Measurements from ENCODE around the gene SYCP2L.
"Not testable (repeated sequence)": the region's sequence is repeated elsewhere in the genome, so short reads cannot be mapped to it uniquely, and the experiment has no call there.

Gene SYCP2L

DNA sequence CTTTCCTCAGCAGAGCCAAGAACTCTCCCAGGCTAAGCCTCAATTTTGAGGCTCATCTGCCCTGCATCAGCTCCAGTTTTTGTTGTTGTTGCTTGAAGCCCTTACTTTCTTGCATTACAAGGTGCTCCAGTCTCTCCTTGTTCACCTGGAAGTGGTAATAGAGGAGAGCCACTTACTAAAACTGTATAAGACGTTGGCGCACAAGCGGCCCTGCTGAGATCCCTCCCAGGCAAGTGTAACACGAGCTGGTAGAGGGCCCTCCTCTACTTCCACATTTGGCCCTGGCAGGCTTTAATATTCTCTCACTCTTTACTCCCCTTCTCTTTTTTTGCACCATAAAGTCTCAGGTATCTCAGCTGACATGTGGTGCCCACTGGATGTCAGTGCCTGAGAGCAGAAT lies 24.5 kb upstream of the SYCP2L start:
- Histone ChIP-seq H3K4me2 (ENCODE audit: low read length) (no peak overlapping the region), H3K27ac (ENCODE audit: low read depth, low read length) (no peak overlapping the region), H4K20me1 (ENCODE audit: control insufficient read depth, insufficient read depth, low read depth, low read length) (no peaks in the 10 kb centered on the region), H3K4me3 (ENCODE audit: low read length) (no peak overlapping the region), H3K79me2 (ENCODE audit: control insufficient read depth, low read length) (no peaks in the 10 kb centered on the region), H3K9me3 (ENCODE audit: control insufficient read depth, insufficient read depth, low read length) (no peaks in the 10 kb centered on the region), H3K4me1 (ENCODE audit: control insufficient read depth, low read length) (no peaks in the 10 kb centered on the region), H3K9me2 (replicated peaks; ENCODE audit: control insufficient read depth, low read length) (no peaks in the 10 kb centered on the region), H3K36me3 (ENCODE audit: control insufficient read depth, low read length) (no peaks in the 10 kb centered on the region), H3F3A (ENCODE audit: control insufficient read depth, insufficient read depth) (no peaks in the 10 kb centered on the region), H3K27me3 (ENCODE audit: control insufficient read depth, low read length) (no peaks in the 10 kb centered on the region)
- TF ChIP-seq, protein P1, sequence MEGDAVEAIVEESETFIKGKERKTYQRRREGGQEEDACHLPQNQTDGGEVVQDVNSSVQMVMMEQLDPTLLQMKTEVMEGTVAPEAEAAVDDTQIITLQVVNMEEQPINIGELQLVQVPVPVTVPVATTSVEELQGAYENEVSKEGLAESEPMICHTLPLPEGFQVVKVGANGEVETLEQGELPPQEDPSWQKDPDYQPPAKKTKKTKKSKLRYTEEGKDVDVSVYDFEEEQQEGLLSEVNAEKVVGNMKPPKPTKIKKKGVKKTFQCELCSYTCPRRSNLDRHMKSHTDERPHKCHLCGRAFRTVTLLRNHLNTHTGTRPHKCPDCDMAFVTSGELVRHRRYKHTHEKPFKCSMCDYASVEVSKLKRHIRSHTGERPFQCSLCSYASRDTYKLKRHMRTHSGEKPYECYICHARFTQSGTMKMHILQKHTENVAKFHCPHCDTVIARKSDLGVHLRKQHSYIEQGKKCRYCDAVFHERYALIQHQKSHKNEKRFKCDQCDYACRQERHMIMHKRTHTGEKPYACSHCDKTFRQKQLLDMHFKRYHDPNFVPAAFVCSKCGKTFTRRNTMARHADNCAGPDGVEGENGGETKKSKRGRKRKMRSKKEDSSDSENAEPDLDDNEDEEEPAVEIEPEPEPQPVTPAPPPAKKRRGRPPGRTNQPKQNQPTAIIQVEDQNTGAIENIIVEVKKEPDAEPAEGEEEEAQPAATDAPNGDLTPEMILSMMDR (IDR thresholded peaks at IDR 0.05; ENCODE audit: low read depth, low read length, poor library complexity, severe bottlenecking) = no peak
- no peak for TF ChIP-seq EZH2phosphoT487 (IDR thresholded peaks at IDR 0.05; ENCODE audit: borderline replicate concordance, low read length)

DNA sequence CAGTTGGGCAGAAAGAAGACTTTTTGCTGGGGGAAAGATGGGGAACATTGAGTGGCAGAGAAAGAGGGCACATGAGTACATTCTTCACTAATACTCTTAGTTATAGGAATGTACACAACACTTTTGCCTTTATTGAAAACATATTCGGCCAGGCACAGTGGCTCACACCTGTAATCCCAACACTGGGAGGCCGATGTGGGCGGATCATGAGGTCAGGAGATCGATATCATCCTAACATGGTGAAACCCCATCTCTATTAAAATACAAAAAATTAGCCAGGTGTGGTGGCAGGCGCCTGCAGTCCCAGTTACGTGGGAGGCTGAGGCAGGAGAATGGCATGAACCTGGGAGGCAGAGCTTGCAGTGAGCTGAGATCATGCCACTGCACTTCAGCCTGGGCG lies 23.8 kb upstream of the SYCP2L start:
- H3K27me3 ChIP-seq (ENCODE audit: control insufficient read depth, low read length); H3K9me2 ChIP-seq (replicated peaks; ENCODE audit: control insufficient read depth, low read length); H3K79me2 ChIP-seq (ENCODE audit: control insufficient read depth, low read length); H3K9me3 ChIP-seq (ENCODE audit: control insufficient read depth, insufficient read depth, low read length); H3K4me1 ChIP-seq (ENCODE audit: control insufficient read depth, low read length); H4K20me1 ChIP-seq (ENCODE audit: control insufficient read depth, insufficient read depth, low read depth, low read length); H3F3A ChIP-seq (ENCODE audit: control insufficient read depth, insufficient read depth); H3K4me3 ChIP-seq (ENCODE audit: low read length); H3K36me3 ChIP-seq (ENCODE audit: control insufficient read depth, low read length); H3K4me2 ChIP-seq (ENCODE audit: low read length); H3K27ac ChIP-seq (ENCODE audit: low read depth, low read length): not testable (repeated sequence)

DNA sequence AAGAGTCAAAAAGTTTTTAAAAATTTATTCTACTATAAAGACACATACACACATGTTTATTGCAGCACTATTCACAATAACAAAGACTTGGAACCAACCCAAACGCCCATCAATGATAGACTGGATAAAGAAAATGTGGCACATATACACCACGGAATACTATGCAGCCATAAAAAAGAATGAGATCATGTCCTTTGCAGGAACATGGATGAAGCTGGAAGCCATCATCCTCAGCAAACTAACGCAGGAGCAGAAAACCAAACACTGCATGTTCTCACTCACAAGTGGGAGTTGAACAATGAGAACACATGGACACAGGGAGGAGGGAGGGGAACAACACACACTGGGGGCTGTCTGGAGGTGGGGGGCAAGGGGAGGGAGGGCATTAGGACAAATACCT lies 20.1 kb upstream of the SYCP2L start:
- H3F3A ChIP-seq (ENCODE audit: control insufficient read depth, insufficient read depth); H3K4me3 ChIP-seq (ENCODE audit: low read length); H3K36me3 ChIP-seq (ENCODE audit: control insufficient read depth, low read length); H4K20me1 ChIP-seq (ENCODE audit: control insufficient read depth, insufficient read depth, low read depth, low read length); H3K9me2 ChIP-seq (replicated peaks; ENCODE audit: control insufficient read depth, low read length); H3K4me2 ChIP-seq (ENCODE audit: low read length); H3K27me3 ChIP-seq (ENCODE audit: control insufficient read depth, low read length); H3K9me3 ChIP-seq (ENCODE audit: control insufficient read depth, insufficient read depth, low read length); H3K4me1 ChIP-seq (ENCODE audit: control insufficient read depth, low read length); H3K27ac ChIP-seq (ENCODE audit: low read depth, low read length); H3K79me2 ChIP-seq (ENCODE audit: control insufficient read depth, low read length): not testable (repeated sequence)

DNA sequence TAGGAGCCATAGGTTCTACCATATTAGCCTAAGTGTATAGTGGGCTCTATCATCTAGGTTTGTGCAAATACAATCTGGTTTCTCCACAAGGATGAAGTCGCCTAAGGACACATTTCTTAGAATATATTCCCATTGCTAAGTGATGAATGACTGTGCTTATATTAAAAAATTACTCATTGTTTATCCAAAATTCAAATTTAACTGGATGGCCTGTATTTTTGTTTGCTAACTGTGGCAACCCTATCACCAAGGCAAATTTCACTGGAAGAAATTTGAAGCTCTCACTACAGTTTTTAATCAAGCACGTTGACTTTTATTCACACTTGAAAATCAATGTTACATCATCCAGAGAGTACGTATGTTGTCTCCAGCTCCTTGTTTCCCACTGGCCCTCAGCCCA lies 18.9 kb upstream of the SYCP2L start:
- Histone ChIP-seq H3K27ac (ENCODE audit: low read depth, low read length) (no peak overlapping the region), H3K9me2 (replicated peaks; ENCODE audit: control insufficient read depth, low read length) (no peaks in the 10 kb centered on the region), H3K79me2 (ENCODE audit: control insufficient read depth, low read length) (no peaks in the 10 kb centered on the region), H3K4me1 (ENCODE audit: control insufficient read depth, low read length) (no peaks in the 10 kb centered on the region), H3K9me3 (ENCODE audit: control insufficient read depth, insufficient read depth, low read length) (no peaks in the 10 kb centered on the region), H3K36me3 (ENCODE audit: control insufficient read depth, low read length) (no peaks in the 10 kb centered on the region), H4K20me1 (ENCODE audit: control insufficient read depth, insufficient read depth, low read depth, low read length) (no peaks in the 10 kb centered on the region), H3F3A (ENCODE audit: control insufficient read depth, insufficient read depth) (no peaks in the 10 kb centered on the region), H3K4me2 (ENCODE audit: low read length) (no peak overlapping the region), H3K27me3 (ENCODE audit: control insufficient read depth, low read length) (no peaks in the 10 kb centered on the region), H3K4me3 (ENCODE audit: low read length) (no peak overlapping the region)
- TF ChIP-seq, protein P1 (IDR thresholded peaks at IDR 0.05; ENCODE audit: low read depth, low read length, poor library complexity, severe bottlenecking) = no peak
- no peak for TF ChIP-seq EZH2phosphoT487 (IDR thresholded peaks at IDR 0.05; ENCODE audit: borderline replicate concordance, low read length)
